Liver (tissue), 3 donors: ENCODE results near the gene SLC25A26.

Experiments
- ATF3 ChIP-seq: IDR thresholded peaks from 2 replicates; pipeline ENCODE4 v1.6.1; 2016; ENCODE audit warnings: antibody characterized with exemption
- CTCF ChIP-seq: fragments of 150-350 bp; IDR thresholded peaks from 2 replicates; pipeline ENCODE4 v1.5.1; 2017; ENCODE audit warnings: improper control_type of control experiment, low read depth, low read length; ENCODE audit not compliant: missing input control
- HNF4A ChIP-seq, 2 donors: conservative IDR thresholded peaks; 2 replicates each; pipeline ENCODE4 v1.6.1; 2016; ENCODE audit warnings: antibody characterized with exemption in 2 of 2, mild to moderate bottlenecking in 2 of 2
- REST ChIP-seq: IDR thresholded peaks from 2 replicates; pipeline ENCODE4 v1.6.1; 2016; ENCODE audit warnings: antibody characterized with exemption, mild to moderate bottlenecking
- RXRA ChIP-seq, 2 donors: IDR thresholded peaks; 2 replicates each; pipeline ENCODE4 v1.6.1; 2017 to 2018; ENCODE audit warnings: antibody characterized with exemption in 2 of 2, mild to moderate bottlenecking in 1 of 2
- SP1 ChIP-seq: IDR thresholded peaks from 2 replicates; pipeline ENCODE4 v1.6.1; 2018; ENCODE audit warnings: antibody characterized with exemption, mild to moderate bottlenecking
- TAF1 ChIP-seq: conservative IDR thresholded peaks from 2 replicates; pipeline ENCODE4 v1.6.1; 2016; ENCODE audit warnings: antibody characterized with exemption, mild to moderate bottlenecking
- TF ChIP-seq, protein P1 (sequence below): IDR thresholded peaks from 2 replicates; pipeline ENCODE4 v1.6.1; 2016; ENCODE audit warnings: antibody characterized with exemption
- donor health status: healthy.
- donor health status: healthy.

- TF ChIP-seq HNF4A (conservative IDR thresholded peaks at IDR 0.05) (no peak), CTCF (no peak), REST (no peak), RXRA (IDR thresholded peaks at IDR 0.05) (no peak), TAF1 (no peak), SP1 (no peak), ATF3 (no peak)
- TF ChIP-seq, protein P1, sequence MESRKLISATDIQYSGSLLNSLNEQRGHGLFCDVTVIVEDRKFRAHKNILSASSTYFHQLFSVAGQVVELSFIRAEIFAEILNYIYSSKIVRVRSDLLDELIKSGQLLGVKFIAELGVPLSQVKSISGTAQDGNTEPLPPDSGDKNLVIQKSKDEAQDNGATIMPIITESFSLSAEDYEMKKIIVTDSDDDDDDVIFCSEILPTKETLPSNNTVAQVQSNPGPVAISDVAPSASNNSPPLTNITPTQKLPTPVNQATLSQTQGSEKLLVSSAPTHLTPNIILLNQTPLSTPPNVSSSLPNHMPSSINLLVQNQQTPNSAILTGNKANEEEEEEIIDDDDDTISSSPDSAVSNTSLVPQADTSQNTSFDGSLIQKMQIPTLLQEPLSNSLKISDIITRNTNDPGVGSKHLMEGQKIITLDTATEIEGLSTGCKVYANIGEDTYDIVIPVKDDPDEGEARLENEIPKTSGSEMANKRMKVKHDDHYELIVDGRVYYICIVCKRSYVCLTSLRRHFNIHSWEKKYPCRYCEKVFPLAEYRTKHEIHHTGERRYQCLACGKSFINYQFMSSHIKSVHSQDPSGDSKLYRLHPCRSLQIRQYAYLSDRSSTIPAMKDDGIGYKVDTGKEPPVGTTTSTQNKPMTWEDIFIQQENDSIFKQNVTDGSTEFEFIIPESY = no peak
Measured at GRCh38 chr3:66415867-66416428, 195.1 kb downstream of the SLC25A26 start.
